GM12892 (cell line): Measurements from ENCODE around the gene APOBEC3F.
"Not testable (repeated sequence)": the region's sequence is repeated elsewhere in the genome, so short reads cannot be mapped to it uniquely, and the experiment has no call there.

ENCODE experiments used
- POLR2AphosphoS5 ChIP-seq: IDR thresholded peaks from 2 replicates; pipeline ENCODE4 v1.6.1; 2011; ENCODE audit warnings: low read depth, low read length, control low read depth
- TAF1 ChIP-seq: IDR thresholded peaks from 2 replicates; pipeline ENCODE4 v1.6.1; 2011; ENCODE audit warnings: low read depth, mild to moderate bottlenecking, control low read depth, low read length, borderline replicate concordance

DNA sequence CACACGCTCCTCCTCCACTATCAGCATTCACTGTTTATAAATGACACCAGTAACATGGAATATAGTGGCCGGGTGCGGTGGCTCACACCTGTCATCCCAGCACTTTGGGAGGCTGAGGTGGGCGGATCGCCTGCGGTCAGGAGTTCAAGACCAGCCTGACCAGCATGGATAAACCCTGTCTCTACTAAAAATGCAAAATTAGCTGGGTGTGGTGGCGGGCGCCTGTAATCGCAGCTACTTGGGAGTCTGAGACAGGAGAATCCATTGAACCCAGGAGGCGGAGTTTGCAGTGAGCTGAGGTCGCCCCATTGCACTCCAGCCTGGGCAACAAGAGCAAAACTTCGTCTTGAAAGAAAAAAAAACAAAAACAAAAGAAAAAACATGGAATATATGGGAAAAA, 37.2 kb downstream of the APOBEC3F start:
- not testable (repeated sequence) for TF ChIP-seq POLR2AphosphoS5, TAF1
